Common myeloid progenitor, CD34-positive (primary cell): ENCODE results near the gene GDF10. TPM values are rescaled to one million over a fixed set of nuclear protein-coding genes. Genes with fewer than 3 reads are reported as not detected.

Experiments
- CTCF ChIA-PET: fragments of 350-600 bp; sonication (Branson Sonifier 250); formaldehyde crosslinking; loops from one replicate; lab custom pipeline; 2021; ENCODE audit warnings: antibody characterized with exemption; lab: Charles Lee
- POLR2A ChIA-PET: fragments of 350-600 bp; sonication (Branson Sonifier 250); formaldehyde crosslinking; loops from one replicate; lab custom pipeline; 2021; ENCODE audit warnings: antibody characterized with exemption; lab: Charles Lee
- DNase-seq, 3 donors: peaks; one replicate each; pipeline versions ENCODE4 v3.0.0 to v3.0.0-alpha.2; 2013
- H3K27ac ChIP-seq, 2 experiments: 1 replicate in 1 of 2; 2 replicates in 1 of 2; pipeline ENCODE4 v1.7.0; 2013; ENCODE audit warnings: inconsistent platforms in 2 of 2, low read length in 2 of 2, mild to moderate bottlenecking in 2 of 2, low read depth in 1 of 2, moderate library complexity in 1 of 2; ENCODE audit not compliant: severe bottlenecking in 2 of 2, insufficient read depth in 1 of 2, poor library complexity in 1 of 2
- H3K27me3 ChIP-seq, 5 experiments: replicated peaks in 2 of 5; 1 replicate in 3 of 5; 2 replicates in 2 of 5; pipeline versions ENCODE4 v1.6.1 to v1.7.0; 2013; ENCODE audit warnings: low read length in 4 of 5, mild to moderate bottlenecking in 2 of 5, moderate library complexity in 2 of 5, inconsistent platforms in 1 of 5; ENCODE audit not compliant: insufficient read depth in 5 of 5, control insufficient read depth in 4 of 5
- H3K36me3 ChIP-seq, 4 experiments: 1 replicate in 2 of 4; 2 replicates in 2 of 4; pipeline versions ENCODE4 v1.6.1 to v1.7.0; 2013; ENCODE audit warnings: low read length in 3 of 4, control low read depth in 1 of 4, mild to moderate bottlenecking in 1 of 4; ENCODE audit not compliant: control insufficient read depth in 4 of 4, insufficient read depth in 4 of 4
- H3K4me1 ChIP-seq, 4 experiments: 1 replicate in 3 of 4; 2 replicates in 1 of 4; pipeline versions ENCODE4 v1.6.1 to v1.7.1; 2013; ENCODE audit warnings: low read length in 3 of 4, mild to moderate bottlenecking in 3 of 4, control low read depth in 1 of 4, inconsistent platforms in 1 of 4, moderate library complexity in 1 of 4; ENCODE audit not compliant: control insufficient read depth in 4 of 4, insufficient read depth in 4 of 4; ENCODE audit errors: control extremely low read depth in 1 of 4
- H3K4me3 ChIP-seq, 7 experiments: 1 replicate in 4 of 7; 2 replicates in 3 of 7; pipeline versions ENCODE4 v1.5.1 to v1.7.0; 2013; ENCODE audit warnings: mild to moderate bottlenecking in 7 of 7, low read length in 6 of 7, moderate library complexity in 6 of 7, inconsistent platforms in 2 of 7, low read depth in 2 of 7, control low read depth in 1 of 7; ENCODE audit not compliant: insufficient read depth in 4 of 7, control insufficient read depth in 1 of 7; ENCODE audit errors: extremely low read depth in 1 of 7
- H3K9me3 ChIP-seq, 5 experiments: 1 replicate in 4 of 5; 2 replicates in 1 of 5; pipeline versions ENCODE4 v1.6.1 to v1.7.1; 2013; ENCODE audit warnings: low read length in 4 of 5, mild to moderate bottlenecking in 2 of 5, inconsistent platforms in 1 of 5, low read depth in 1 of 5, moderate library complexity in 1 of 5; ENCODE audit not compliant: control insufficient read depth in 4 of 5, insufficient read depth in 2 of 5; ENCODE audit errors: control extremely low read depth in 1 of 5
- WGBS: methylation state at CpG from one replicate; pipeline ENCODE4 v1.1.5; 2013; ENCODE audit not compliant: insufficient coverage; 5-methylcytosine and 5-hydroxymethylcytosine counted together
- polyA plus RNA-seq: library from polyadenylated mRNA; unstranded; fragments of 120-200 nt; gene quantifications from one replicate; pipeline ENCODE4 v1.2.1, GENCODE V29; 2013

The GDF10 gene, protein sequence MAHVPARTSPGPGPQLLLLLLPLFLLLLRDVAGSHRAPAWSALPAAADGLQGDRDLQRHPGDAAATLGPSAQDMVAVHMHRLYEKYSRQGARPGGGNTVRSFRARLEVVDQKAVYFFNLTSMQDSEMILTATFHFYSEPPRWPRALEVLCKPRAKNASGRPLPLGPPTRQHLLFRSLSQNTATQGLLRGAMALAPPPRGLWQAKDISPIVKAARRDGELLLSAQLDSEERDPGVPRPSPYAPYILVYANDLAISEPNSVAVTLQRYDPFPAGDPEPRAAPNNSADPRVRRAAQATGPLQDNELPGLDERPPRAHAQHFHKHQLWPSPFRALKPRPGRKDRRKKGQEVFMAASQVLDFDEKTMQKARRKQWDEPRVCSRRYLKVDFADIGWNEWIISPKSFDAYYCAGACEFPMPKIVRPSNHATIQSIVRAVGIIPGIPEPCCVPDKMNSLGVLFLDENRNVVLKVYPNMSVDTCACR
- 0.69 TPM for polyA plus RNA-seq

DNA sequence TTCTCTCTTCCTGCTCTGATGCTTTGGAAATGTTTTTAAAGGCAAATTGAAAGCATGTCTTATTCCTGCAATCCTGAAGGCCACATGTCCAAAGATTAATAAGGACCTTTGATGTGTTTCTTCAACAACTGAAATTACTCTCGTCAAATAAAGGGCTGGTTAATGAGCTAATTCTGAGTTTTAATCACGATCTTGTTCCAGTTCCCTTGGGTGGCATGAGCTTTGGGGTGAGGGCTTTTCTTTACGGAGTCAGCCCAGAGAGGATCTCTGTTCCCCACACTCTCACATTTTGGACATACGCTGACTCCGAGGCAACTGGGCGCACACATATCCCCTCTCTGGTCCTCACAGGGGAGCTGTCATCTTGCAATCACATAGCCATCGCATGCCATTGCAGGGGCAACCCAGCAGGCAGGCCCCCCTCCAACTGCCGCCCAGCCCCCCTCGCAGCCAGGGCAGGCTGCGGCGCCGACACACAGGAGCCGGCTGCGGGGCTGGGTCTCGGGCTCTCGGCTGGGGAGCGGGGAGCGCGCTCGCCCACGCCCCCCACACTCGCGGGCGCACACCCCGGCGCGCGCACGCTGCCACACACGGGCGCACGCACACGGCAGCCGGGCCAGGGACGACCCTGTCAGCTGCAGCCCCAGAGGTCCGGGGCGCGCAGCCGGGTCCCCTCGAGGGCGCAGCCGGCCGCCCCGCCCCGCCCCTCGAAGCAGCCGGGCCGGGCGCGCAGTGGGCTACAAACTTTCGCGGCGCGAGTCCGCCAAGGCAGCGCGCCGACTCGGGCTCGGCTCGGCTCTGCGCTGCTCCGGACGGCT, at the start of gene GDF10:
TSS of gene GDF10 (plus strand) at position 587 of the 818 bp plus-strand sequence. CDS start 455 bp downstream, outside the sequence.
- Histone ChIP-seq H3K36me3 (no peaks in the 10 kb centered on the region), H3K4me3 (peak within 1 kb of the TSS; percentile 2 to 70 (median 51)), H3K9me3 (no peaks in the 10 kb centered on the region), H3K27me3 (peaks cover 0 to 75% (median 35%) of the 10 kb centered on the region in 5 experiments), H3K4me1 (peaks cover 0 to 14% (median 12%) of the 10 kb centered on the region in 4 experiments), H3K27ac (no peak within 1 kb of the TSS)
- WGBS = 5% methylated on average over 55 of the region's 64 CpGs
- DNase-seq = peak in 2 of 3 donors; percentile 31 to 47
- ChIA-PET CTCF (interaction anchor here (1.4 kb wide), 1 partner anchor 10 kb away, joined by 3 read pairs; no protein-coding TSS in a partner anchor), POLR2A (no interaction called here)

GRCh38 chr10:47252093-47252780, 47.8 kb upstream of the GDF10 start:
- Histone ChIP-seq H3K36me3 (no peaks in the 10 kb centered on the region), H3K9me3 (peaks cover 0 to 5% (median 2%) of the 10 kb centered on the region in 5 experiments), H3K27ac (no peak overlapping the region), H3K4me3 (no peak overlapping the region), H3K4me1 (peaks cover 1 to 6% (median 6%) of the 10 kb centered on the region in 4 experiments), H3K27me3 (peaks cover 0 to 5% (median 0%) of the 10 kb centered on the region in 5 experiments)
- ChIA-PET CTCF (interaction anchor here (0.9 to 2.0 kb wide), 2 partner anchors 60 to 204 kb away, joined by 3 to 6 read pairs; no protein-coding TSS in a partner anchor), POLR2A (no interaction called here)
- no peak for DNase-seq
- WGBS = 81% methylated on average over 6 of the region's 7 CpGs

DNA sequence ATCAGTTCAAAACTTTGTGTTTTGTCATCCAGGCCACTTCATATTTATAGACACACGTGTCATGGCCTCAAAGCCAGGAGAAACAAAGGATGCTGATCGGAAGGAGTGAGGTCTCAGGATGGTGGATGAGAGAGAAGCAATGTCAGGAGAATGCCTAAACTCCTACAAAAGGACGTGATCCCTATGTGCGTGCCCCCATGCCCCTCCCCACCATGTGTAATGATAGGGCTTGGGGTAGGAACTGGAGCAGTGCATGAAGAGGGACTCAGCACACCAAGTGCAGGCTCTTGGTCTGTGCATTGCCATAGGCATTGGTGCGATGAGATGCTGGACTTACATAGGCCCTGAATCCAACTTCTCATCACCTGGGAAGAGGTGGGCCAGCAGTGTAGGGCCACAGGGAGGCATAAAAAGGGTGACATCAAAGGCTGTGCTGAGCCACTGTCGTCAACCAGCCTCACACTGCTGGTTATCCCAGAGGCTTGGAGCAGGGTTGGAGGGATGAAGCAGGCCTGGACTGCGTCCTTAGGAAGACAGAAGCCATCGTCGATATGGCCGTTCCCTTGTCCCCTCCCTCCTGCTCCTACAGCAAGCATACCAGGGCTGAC, 46.9 kb upstream of the GDF10 start:
- H3K4me1 ChIP-seq = peaks cover 8 to 13% (median 12%) of the 10 kb centered on the region in 4 experiments
- peaks cover 0 to 5% (median 0%) of the 10 kb centered on the region in 5 experiments for H3K27me3 ChIP-seq
- no peak overlapping the region for H3K4me3 ChIP-seq
- no peaks in the 10 kb centered on the region for H3K36me3 ChIP-seq
- WGBS = 98% methylated on average over 10 of the region's 10 CpGs
- CTCF ChIA-PET = interaction anchor here (0.9 to 2.0 kb wide), 2 partner anchors 60 to 205 kb away, joined by 3 to 6 read pairs; no protein-coding TSS in a partner anchor
- H3K9me3 ChIP-seq = peaks cover 0 to 5% (median 2%) of the 10 kb centered on the region in 5 experiments
- H3K27ac ChIP-seq = no peak overlapping the region
- DNase-seq = no peak
- POLR2A ChIA-PET = no interaction called here

GRCh38 chr10:47253651-47254375, 46.2 kb upstream of the GDF10 start:
- H3K36me3 ChIP-seq = no peaks in the 10 kb centered on the region
- DNase-seq = no peak
- no peak overlapping the region for H3K4me3 ChIP-seq
- no peak overlapping the region for H3K27ac ChIP-seq
- H3K27me3 ChIP-seq = peaks cover 0 to 5% (median 0%) of the 10 kb centered on the region in 5 experiments
- ChIA-PET CTCF (interaction anchor here (0.8 to 1.6 kb wide), 3 partner anchors 8 to 206 kb away, joined by 3 to 4 read pairs (median 3); no protein-coding TSS in a partner anchor), POLR2A (no interaction called here)
- 96% methylated on average over 16 of the region's 19 CpGs for WGBS
- H3K4me1 ChIP-seq = peaks cover 13 to 20% (median 16%) of the 10 kb centered on the region in 4 experiments
- H3K9me3 ChIP-seq = peaks cover 0 to 5% (median 2%) of the 10 kb centered on the region in 5 experiments

GRCh38 chr10:47254611-47255010, 45.4 kb upstream of the GDF10 start:
- WGBS = 100% methylated on average over 2 of the region's 2 CpGs
- H3K27ac ChIP-seq = no peak overlapping the region
- H3K9me3 ChIP-seq = peaks cover 0 to 5% (median 2%) of the 10 kb centered on the region in 5 experiments
- no peaks in the 10 kb centered on the region for H3K36me3 ChIP-seq
- ChIA-PET POLR2A (no interaction called here), CTCF (interaction anchor here (0.8 to 1.6 kb wide), 4 partner anchors 9 to 206 kb away, joined by 3 to 4 read pairs (median 4); no protein-coding TSS in a partner anchor)
- peaks cover 13 to 25% (median 18%) of the 10 kb centered on the region in 4 experiments for H3K4me1 ChIP-seq
- no peak for DNase-seq
- no peak overlapping the region for H3K4me3 ChIP-seq
- peaks cover 0 to 5% (median 0%) of the 10 kb centered on the region in 5 experiments for H3K27me3 ChIP-seq
